HepG2 (cell line): ENCODE measurements around the gene MXD3. TPM values are rescaled to one million over a fixed set of nuclear protein-coding genes. Genes with fewer than 3 reads are reported as not detected.

Source experiments
- CBX2 ChIP-seq, 2 experiments: fragments of 200-600 bp in 1 of 2; sonication (generic); formaldehyde crosslinking in 1 of 2; IDR thresholded peaks; 2 replicates each; pipeline versions ENCODE4 v1.7.0 to v1.8.1; 2018 to 2022; ENCODE audit warnings: low read depth in 2 of 2, low read length in 1 of 2, mild to moderate bottlenecking in 1 of 2, missing genetic modification reagents in 1 of 2
- ELF3 ChIP-seq: IDR thresholded peaks from 2 replicates; pipeline ENCODE4 v1.6.1; 2016; ENCODE audit warnings: missing genetic modification reagents, missing compliant biosample characterization
- ELF4 ChIP-seq: sonication (generic); formaldehyde crosslinking; IDR thresholded peaks from 2 replicates; pipeline ENCODE4 v1.5.0; 2020; ENCODE audit warnings: missing genetic modification reagents, mild to moderate bottlenecking, moderate library complexity, borderline replicate concordance
- GABPA ChIP-seq, 2 experiments: IDR thresholded peaks; 2 replicates each; pipeline ENCODE4 v1.6.1; 2011 to 2016; ENCODE audit warnings: low read depth in 2 of 2, low read length in 1 of 2, missing biosample characterization in 1 of 2, missing genetic modification characterization in 1 of 2
- GTF3A ChIP-seq: sonication (generic); formaldehyde crosslinking; conservative IDR thresholded peaks from 2 replicates; pipeline ENCODE4 v1.4.0; 2020; ENCODE audit warnings: mild to moderate bottlenecking, missing genetic modification reagents
- KAT8 ChIP-seq: IDR thresholded peaks from 2 replicates; pipeline ENCODE4 v1.6.1; 2016; ENCODE audit warnings: missing genetic modification reagents, missing compliant biosample characterization
- RERE ChIP-seq: IDR thresholded peaks from 2 replicates; pipeline ENCODE4 v1.6.1; 2016; ENCODE audit warnings: low read depth, missing genetic modification reagents, missing compliant biosample characterization
- RNF2 ChIP-seq: fragments of 450-650 bp; conservative IDR thresholded peaks from 2 replicates; pipeline ENCODE4 v1.6.1; 2016; ENCODE audit warnings: low read depth
- TBX2 ChIP-seq: sonication (generic); formaldehyde crosslinking; IDR thresholded peaks from 2 replicates; pipeline ENCODE4 v1.5.0; 2020; ENCODE audit warnings: missing genetic modification reagents, mild to moderate bottlenecking, borderline replicate concordance
- TCF7 ChIP-seq: sonication (generic); IDR thresholded peaks from 2 replicates; pipeline ENCODE4 v1.6.1; 2016; ENCODE audit warnings: antibody characterized with exemption, low read depth
- ZNF280D ChIP-seq: sonication (generic); formaldehyde crosslinking; IDR thresholded peaks from 2 replicates; pipeline ENCODE4 v1.5.1; 2020; ENCODE audit warnings: mild to moderate bottlenecking, missing genetic modification reagents
- ZNF30 ChIP-seq: sonication (generic); formaldehyde crosslinking; IDR thresholded peaks from 2 replicates; pipeline ENCODE4 v1.5.0; 2020; ENCODE audit warnings: mild to moderate bottlenecking, missing genetic modification reagents
- ZNF383 ChIP-seq: sonication (generic); formaldehyde crosslinking; IDR thresholded peaks from 2 replicates; pipeline ENCODE4 v1.4.0; 2020; ENCODE audit warnings: missing genetic modification reagents, mild to moderate bottlenecking, borderline replicate concordance
- ZNF703 ChIP-seq: sonication (generic); formaldehyde crosslinking; IDR thresholded peaks from 2 replicates; pipeline ENCODE4 v1.5.1; 2020; ENCODE audit warnings: missing genetic modification reagents, mild to moderate bottlenecking, moderate library complexity, borderline replicate concordance
- ZNF747 ChIP-seq: sonication (generic); formaldehyde crosslinking; IDR thresholded peaks from 2 replicates; pipeline ENCODE4 v1.8.1; 2023; ENCODE audit warnings: missing genetic modification reagents, mild to moderate bottlenecking, borderline replicate concordance
- ZNF776 ChIP-seq: sonication (generic); formaldehyde crosslinking; IDR thresholded peaks from 2 replicates; pipeline ENCODE4 v1.4.0; 2020; ENCODE audit warnings: mild to moderate bottlenecking, missing genetic modification reagents
- polyA plus RNA-seq, 8 experiments: library from polyadenylated mRNA; depleted of rRNA in 3 of 8; stranded (reverse) in 7 of 8; unstranded in 1 of 8; fragments of >200 nt; fragmentation: Illumina TruSeq in 4 of 8; extraction: Trizol in 4 of 8; gene quantifications; 2 replicates each; pipeline versions ENCODE4 v1.2.1 to v1.2.3, GENCODE V29; 2011 to 2016; ENCODE audit warnings: low read depth in 4 of 8, missing spikeins in 1 of 8, mixed read lengths in 1 of 8; ENCODE audit not compliant: insufficient read depth in 1 of 8
- total RNA-seq, 5 experiments: library from RNA; depleted of rRNA; stranded (reverse); fragments of >200 nt; fragmentation: Illumina TruSeq; extraction: Trizol; gene quantifications; 2 replicates each; pipeline ENCODE4 v1.2.3, GENCODE V29; 2016; ENCODE audit warnings: low read depth in 1 of 5

The MXD3 gene
- total and polyA plus RNA-seq, 2 of the 13 experiments (the other 11 are each of a cell fraction or from before 2014, with no cell fraction given) = 10.5 to 12.8 TPM

- TF ChIP-seq ZNF280D (CRISPR knock-in tag) (no peak; the same call in none of the 2 replicates), RERE (CRISPR knock-in tag) (0 out of 2 replicates have a peak, but pooled peaks have one; percentile 17), ELF4 (CRISPR knock-in tag) (peak; percentile 99), TCF7 (no peak), ZNF703 (peak; percentile 55), ZNF776 (CRISPR knock-in tag) (no peak), ELF3 (peak; percentile 60; the same call in 1 of the 2 replicates), GABPA (IDR thresholded peaks at IDR 0.05; ENCODE audit: low read depth, low read length) (peak; percentile 77), GABPA (CRISPR knock-in tag; IDR thresholded peaks at IDR 0.05; ENCODE audit: low read depth) (peak; percentile 98), CBX2 (IDR thresholded peaks at IDR 0.05; ENCODE audit: low read depth, low read length) (no peak), CBX2 (CRISPR knock-in tag; IDR thresholded peaks at IDR 0.05; ENCODE audit: low read depth) (no peak), RNF2 (no peak), GTF3A (CRISPR knock-in tag) (no peak), ZNF383 (no peak), TBX2 (CRISPR knock-in tag) (0 out of 2 replicates have a peak, but pooled peaks have one; percentile 29), KAT8 (CRISPR knock-in tag) (peak; percentile 98), ZNF747 (CRISPR knock-in tag) (peak; percentile 79; the same call in 1 of the 2 replicates), ZNF30 (CRISPR knock-in tag) (no peak)
Measured at GRCh38 chr5:177351392-177352329, 40.0 kb upstream of the MXD3 start, which contains the start of gene LMAN2 (continued).
